Muscle layer of duodenum (tissue), 2 donors: ENCODE data around the gene ATF6.

ENCODE experiments used
- H3K27ac ChIP-seq: one replicate; pipeline ENCODE4 v1.7.0; 2013; ENCODE audit warnings: mild to moderate bottlenecking, low read length
- H3K27me3 ChIP-seq: one replicate; pipeline ENCODE4 v1.7.0; 2013; ENCODE audit warnings: low read depth, mild to moderate bottlenecking, control low read depth, low read length
- H3K36me3 ChIP-seq, 2 donors: one replicate each; pipeline ENCODE4 v1.7.0; 2013; ENCODE audit warnings: low read length in 2 of 2, control low read depth in 1 of 2, mild to moderate bottlenecking in 1 of 2; ENCODE audit not compliant: insufficient read depth in 2 of 2, control insufficient read depth in 1 of 2
- H3K4me1 ChIP-seq, 2 donors: one replicate each; pipeline ENCODE4 v1.7.0; 2013; ENCODE audit warnings: low read length in 2 of 2, mild to moderate bottlenecking in 2 of 2, control low read depth in 1 of 2, moderate library complexity in 1 of 2; ENCODE audit not compliant: insufficient read depth in 2 of 2, control insufficient read depth in 1 of 2
- H3K4me3 ChIP-seq, 2 donors: one replicate each; pipeline ENCODE4 v1.7.0; 2013; ENCODE audit warnings: low read length in 2 of 2, low read depth in 1 of 2, mild to moderate bottlenecking in 1 of 2
- H3K9me3 ChIP-seq, 2 donors: one replicate each; pipeline ENCODE4 v1.7.0; 2013; ENCODE audit warnings: low read length in 2 of 2, control low read depth in 1 of 2, mild to moderate bottlenecking in 1 of 2; ENCODE audit not compliant: control insufficient read depth in 1 of 2
- donor health status: healthy.

Gene ATF6

GRCh38 chr1:161905269-161905884 is 139.3 kb downstream of the ATF6 start:
- Histone ChIP-seq H3K36me3 (no peaks in the 10 kb centered on the region), H3K27me3 (no peaks in the 10 kb centered on the region), H3K4me3 (no peak overlapping the region), H3K4me1 (no peaks in the 10 kb centered on the region), H3K27ac (no peak overlapping the region), H3K9me3 (no peaks in the 10 kb centered on the region)

- Histone ChIP-seq H3K27me3 (no peaks in the 10 kb centered on the region), H3K4me3 (no peak overlapping the region), H3K27ac (no peak overlapping the region), H3K4me1 (peaks cover 0 to 4% of the 10 kb centered on the region in 2 donors), H3K36me3 (no peaks in the 10 kb centered on the region), H3K9me3 (no peaks in the 10 kb centered on the region)
Observed at GRCh38 chr1:161907265-161907664, 141.1 kb downstream of the ATF6 start.

GRCh38 chr1:161908264-161908663 is 142.1 kb downstream of the ATF6 start:
- Histone ChIP-seq H3K36me3 (peaks cover 0 to 3% of the 10 kb centered on the region in 2 donors), H3K4me3 (no peak overlapping the region), H3K27ac (no peak overlapping the region), H3K9me3 (no peaks in the 10 kb centered on the region), H3K27me3 (no peaks in the 10 kb centered on the region), H3K4me1 (peaks cover 0 to 4% of the 10 kb centered on the region in 2 donors)

- Histone ChIP-seq H3K27me3 (no peaks in the 10 kb centered on the region), H3K36me3 (peaks cover 10 to 20% of the 10 kb centered on the region in 2 donors), H3K9me3 (no peaks in the 10 kb centered on the region), H3K27ac (no peak overlapping the region), H3K4me1 (peaks cover 0 to 4% of the 10 kb centered on the region in 2 donors), H3K4me3 (no peak overlapping the region)
Observed at GRCh38 chr1:161910604-161911003, 144.5 kb downstream of the ATF6 start.

- Histone ChIP-seq H3K36me3 (peaks cover 10 to 20% of the 10 kb centered on the region in 2 donors), H3K4me1 (peaks cover 0 to 4% of the 10 kb centered on the region in 2 donors), H3K9me3 (no peaks in the 10 kb centered on the region), H3K4me3 (no peak overlapping the region), H3K27me3 (no peaks in the 10 kb centered on the region), H3K27ac (no peak overlapping the region)
Observed at GRCh38 chr1:161913482-161914140, 147.5 kb downstream of the ATF6 start.

- peaks cover 10 to 20% of the 10 kb centered on the region in 2 donors for H3K36me3 ChIP-seq
- no peaks in the 10 kb centered on the region for H3K27me3 ChIP-seq
- peaks cover 0 to 4% of the 10 kb centered on the region in 2 donors for H3K4me1 ChIP-seq
- no peaks in the 10 kb centered on the region for H3K9me3 ChIP-seq
- no peak overlapping the region for H3K27ac ChIP-seq
- no peak overlapping the region for H3K4me3 ChIP-seq
Observed at GRCh38 chr1:161914595-161914994, 148.5 kb downstream of the ATF6 start.

- no peaks in the 10 kb centered on the region for H3K9me3 ChIP-seq
- peaks cover 0 to 4% of the 10 kb centered on the region in 2 donors for H3K4me1 ChIP-seq
- no peaks in the 10 kb centered on the region for H3K27me3 ChIP-seq
- H3K27ac ChIP-seq: no peak overlapping the region
- H3K36me3 ChIP-seq: peaks cover 10 to 20% of the 10 kb centered on the region in 2 donors
- H3K4me3 ChIP-seq: no peak overlapping the region
Observed at GRCh38 chr1:161915051-161915503, 149.0 kb downstream of the ATF6 start.

GRCh38 chr1:161915978-161916377 is 149.9 kb downstream of the ATF6 start:
- H3K9me3 ChIP-seq: no peaks in the 10 kb centered on the region
- H3K36me3 ChIP-seq: peaks cover 10 to 20% of the 10 kb centered on the region in 2 donors

GRCh38 chr1:161919229-161919628 is 153.1 kb downstream of the ATF6 start:
- no peak overlapping the region for H3K27ac ChIP-seq
- H3K4me1 ChIP-seq: peaks cover 0 to 9% of the 10 kb centered on the region in 2 donors
- no peaks in the 10 kb centered on the region for H3K27me3 ChIP-seq
- H3K36me3 ChIP-seq: peaks cover 9% of the 10 kb centered on the region in 2 donors
- no peaks in the 10 kb centered on the region for H3K9me3 ChIP-seq
- H3K4me3 ChIP-seq: no peak overlapping the region

More at GRCh38 chr1:161915978-161916377, 149.9 kb downstream of the ATF6 start:
- Histone ChIP-seq H3K4me1 (peaks cover 0 to 4% of the 10 kb centered on the region in 2 donors), H3K27me3 (no peaks in the 10 kb centered on the region), H3K4me3 (no peak overlapping the region), H3K27ac (no peak overlapping the region)

- peaks cover 0 to 9% of the 10 kb centered on the region in 2 donors for H3K4me1 ChIP-seq
Observed at GRCh38 chr1:161921491-161921890, 155.4 kb downstream of the ATF6 start.

GRCh38 chr1:161921990-161922389 is 155.9 kb downstream of the ATF6 start:
- H3K4me3 ChIP-seq: no peak overlapping the region
- H3K4me1 ChIP-seq: peaks cover 0 to 9% of the 10 kb centered on the region in 2 donors
- no peaks in the 10 kb centered on the region for H3K9me3 ChIP-seq
- no peak overlapping the region for H3K27ac ChIP-seq
- H3K27me3 ChIP-seq: no peaks in the 10 kb centered on the region
- H3K36me3 ChIP-seq: no peaks in the 10 kb centered on the region

More at GRCh38 chr1:161921491-161921890, 155.4 kb downstream of the ATF6 start:
- H3K9me3 ChIP-seq: no peaks in the 10 kb centered on the region
- no peak overlapping the region for H3K27ac ChIP-seq
- no peaks in the 10 kb centered on the region for H3K36me3 ChIP-seq
- H3K4me3 ChIP-seq: no peak overlapping the region
- H3K27me3 ChIP-seq: no peaks in the 10 kb centered on the region
